ENCODE measurements around the gene SLC6A6.

DNA sequence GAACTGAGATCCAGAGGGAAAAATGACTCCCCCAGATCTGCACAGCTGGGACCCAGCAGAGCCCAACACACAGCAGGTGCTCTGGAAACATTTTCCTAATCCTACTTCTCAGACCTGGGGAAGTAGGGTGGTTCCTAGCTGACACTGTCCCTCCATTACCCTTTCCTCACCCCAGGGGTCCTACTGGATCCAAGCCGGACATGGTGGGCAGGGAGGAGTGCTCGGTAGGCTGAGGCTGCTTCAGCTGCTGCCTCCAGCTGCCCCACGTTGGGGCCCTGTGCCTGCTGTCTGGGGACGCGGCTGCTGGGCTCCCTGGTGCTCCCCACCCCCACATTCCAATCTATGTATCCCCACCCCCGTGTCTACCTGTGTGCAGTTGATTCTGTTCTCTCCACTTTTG lies 29.8 kb upstream of the SLC6A6 start:
- TF ChIP-seq, protein P1, sequence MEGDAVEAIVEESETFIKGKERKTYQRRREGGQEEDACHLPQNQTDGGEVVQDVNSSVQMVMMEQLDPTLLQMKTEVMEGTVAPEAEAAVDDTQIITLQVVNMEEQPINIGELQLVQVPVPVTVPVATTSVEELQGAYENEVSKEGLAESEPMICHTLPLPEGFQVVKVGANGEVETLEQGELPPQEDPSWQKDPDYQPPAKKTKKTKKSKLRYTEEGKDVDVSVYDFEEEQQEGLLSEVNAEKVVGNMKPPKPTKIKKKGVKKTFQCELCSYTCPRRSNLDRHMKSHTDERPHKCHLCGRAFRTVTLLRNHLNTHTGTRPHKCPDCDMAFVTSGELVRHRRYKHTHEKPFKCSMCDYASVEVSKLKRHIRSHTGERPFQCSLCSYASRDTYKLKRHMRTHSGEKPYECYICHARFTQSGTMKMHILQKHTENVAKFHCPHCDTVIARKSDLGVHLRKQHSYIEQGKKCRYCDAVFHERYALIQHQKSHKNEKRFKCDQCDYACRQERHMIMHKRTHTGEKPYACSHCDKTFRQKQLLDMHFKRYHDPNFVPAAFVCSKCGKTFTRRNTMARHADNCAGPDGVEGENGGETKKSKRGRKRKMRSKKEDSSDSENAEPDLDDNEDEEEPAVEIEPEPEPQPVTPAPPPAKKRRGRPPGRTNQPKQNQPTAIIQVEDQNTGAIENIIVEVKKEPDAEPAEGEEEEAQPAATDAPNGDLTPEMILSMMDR (IDR thresholded peaks at IDR 0.05): no peak
- no peak for TF ChIP-seq EZH2phosphoT487 (IDR thresholded peaks at IDR 0.05)

Measured in neural progenitor cell (in vitro differentiated cells).